ENCODE measurements around the gene ESR1. TPM values are rescaled to one million over a fixed set of nuclear protein-coding genes. Genes with fewer than 3 reads are reported as not detected.

The ESR1 gene
- polyA plus RNA-seq, 3 donors: 0.12 to 0.24 (median 0.23) TPM

DNA sequence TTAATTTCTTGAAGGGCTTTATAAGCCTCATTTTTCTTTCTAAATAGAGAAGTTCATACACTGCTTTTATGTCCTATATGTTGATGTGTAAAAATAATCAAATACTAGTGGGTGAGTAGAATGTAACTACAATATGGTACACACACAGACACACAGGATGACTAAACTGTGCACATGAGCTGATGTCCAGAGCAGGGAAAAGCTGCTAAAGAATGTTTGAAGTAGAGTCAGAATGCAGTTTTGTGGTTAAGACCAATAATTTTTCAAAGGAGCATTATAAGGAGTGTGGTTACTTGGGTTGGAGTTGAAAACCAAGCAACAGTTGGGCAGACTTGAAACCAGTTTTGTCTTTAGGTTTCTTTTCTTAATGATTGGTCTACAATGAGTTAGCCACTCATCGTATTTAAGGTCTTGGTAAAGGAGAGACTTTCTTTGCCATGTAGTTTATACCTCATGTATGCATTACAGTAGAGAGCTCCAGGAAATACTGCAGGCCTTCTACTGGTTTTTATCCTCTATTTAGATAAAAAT lies 196.6 kb downstream of the ESR1 start:
- no peak for DNase-seq
- Mint-ChIP-seq H3K27me3 (ENCODE audit: low read depth in 3 of 3) (peaks cover 0 to 2% (median 0%) of the 10 kb centered on the region in 3 donors), H3K27ac (no peak overlapping the region), H3K4me3 (no peak overlapping the region), H3K9me3 (peaks cover 0 to 2% (median 0%) of the 10 kb centered on the region in 7 donors), H3K4me1 (peaks cover 5% of the 10 kb centered on the region), H3K36me3 (no peaks in the 10 kb centered on the region)
- no peaks in the 10 kb centered on the region for H3K79me2 ChIP-seq (ENCODE audit: insufficient read depth, low read length)
- no peaks in the 10 kb centered on the region for H3K9me3 ChIP-seq (replicated peaks in 1 of 2; ENCODE audit: control insufficient read depth in 1 of 2, insufficient read depth in 1 of 2, low read length in 2 of 2)
- H3K36me3 ChIP-seq (replicated peaks in 1 of 2; ENCODE audit: control insufficient read depth in 1 of 2, insufficient read depth in 2 of 2, low read length in 2 of 2): no peaks in the 10 kb centered on the region
- intact Hi-C loops (cut with micrococcal nuclease): no loop called here
- no peak overlapping the region for H3K4me3 ChIP-seq (replicated peaks in 1 of 3; ENCODE audit: low read depth in 2 of 3, low read length in 3 of 3)
- no peak overlapping the region for H3K9ac ChIP-seq (ENCODE audit: insufficient read depth, low read length, poor library complexity, severe bottlenecking)
- no CpG with 5 or more reads among the region's 1 CpG for WGBS (ENCODE audit: insufficient coverage)
- no peak for TF ChIP-seq CTCF (IDR thresholded peaks at IDR 0.05)
- H3K27me3 ChIP-seq (ENCODE audit: control insufficient read depth in 2 of 2, insufficient read depth in 2 of 2, low read length in 2 of 2): no peaks in the 10 kb centered on the region
- H3K4me1 ChIP-seq (ENCODE audit: control insufficient read depth in 1 of 2, insufficient read depth in 2 of 2, low read length in 2 of 2): peaks cover 4 to 7% of the 10 kb centered on the region in 2 donors
- H3K27ac ChIP-seq (ENCODE audit: low read depth in 1 of 2, low read length in 2 of 2): no peak overlapping the region
- no peak overlapping the region for H3K4me2 ChIP-seq (replicated peaks; ENCODE audit: extremely low read depth, low read length, poor library complexity, severe bottlenecking)
- H4K20me1 ChIP-seq (ENCODE audit: insufficient read depth, low read length): no peaks in the 10 kb centered on the region
- H2AFZ ChIP-seq (ENCODE audit: insufficient read depth, low read depth, low read length, poor library complexity, severe bottlenecking): no peak overlapping the region

DNA sequence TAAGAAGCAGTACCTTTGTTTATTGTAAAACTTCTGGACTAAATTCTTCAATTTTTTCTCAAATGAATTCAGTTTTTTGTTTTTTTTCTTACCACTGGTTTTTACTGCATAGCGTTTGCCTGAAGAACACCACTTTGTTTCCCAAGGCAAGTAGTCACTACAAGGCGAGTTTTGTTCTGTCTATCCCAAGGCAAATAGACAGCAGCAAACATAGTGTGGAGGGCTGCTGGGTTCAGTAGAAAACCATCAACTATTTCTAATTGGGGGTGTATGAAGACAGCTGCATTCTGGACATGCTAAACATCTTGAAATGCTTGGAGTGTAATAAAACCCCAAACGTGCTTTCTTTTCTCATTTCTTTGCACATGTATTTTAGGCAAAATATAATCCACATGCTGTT lies 197.4 kb downstream of the ESR1 start:
- Histone ChIP-seq H3K27me3 (ENCODE audit: control insufficient read depth in 2 of 2, insufficient read depth in 2 of 2, low read length in 2 of 2) (no peaks in the 10 kb centered on the region), H3K9ac (ENCODE audit: insufficient read depth, low read length, poor library complexity, severe bottlenecking) (no peak overlapping the region), H3K27ac (ENCODE audit: low read depth in 1 of 2, low read length in 2 of 2) (no peak overlapping the region), H3K36me3 (replicated peaks in 1 of 2; ENCODE audit: control insufficient read depth in 1 of 2, insufficient read depth in 2 of 2, low read length in 2 of 2) (no peaks in the 10 kb centered on the region), H2AFZ (ENCODE audit: insufficient read depth, low read depth, low read length, poor library complexity, severe bottlenecking) (no peak overlapping the region), H3K79me2 (ENCODE audit: insufficient read depth, low read length) (no peaks in the 10 kb centered on the region), H3K4me1 (ENCODE audit: control insufficient read depth in 1 of 2, insufficient read depth in 2 of 2, low read length in 2 of 2) (peaks cover 4 to 8% of the 10 kb centered on the region in 2 donors), H4K20me1 (ENCODE audit: insufficient read depth, low read length) (no peaks in the 10 kb centered on the region), H3K9me3 (replicated peaks in 1 of 2; ENCODE audit: control insufficient read depth in 1 of 2, insufficient read depth in 1 of 2, low read length in 2 of 2) (no peaks in the 10 kb centered on the region), H3K4me2 (replicated peaks; ENCODE audit: extremely low read depth, low read length, poor library complexity, severe bottlenecking) (no peak overlapping the region), H3K4me3 (replicated peaks in 1 of 3; ENCODE audit: low read depth in 2 of 3, low read length in 3 of 3) (no peak overlapping the region)
- no peak for TF ChIP-seq CTCF (IDR thresholded peaks at IDR 0.05)
- Mint-ChIP-seq H3K9me3 (peaks cover 0 to 2% (median 0%) of the 10 kb centered on the region in 7 donors), H3K36me3 (no peaks in the 10 kb centered on the region), H3K4me3 (no peak overlapping the region), H3K27ac (no peak overlapping the region), H3K4me1 (peaks cover 5% of the 10 kb centered on the region), H3K27me3 (ENCODE audit: low read depth in 3 of 3) (peaks cover 0 to 2% (median 0%) of the 10 kb centered on the region in 3 donors)
- no peak for DNase-seq
- intact Hi-C loops (cut with micrococcal nuclease): no loop called here
- WGBS (ENCODE audit: insufficient coverage): no CpG with 5 or more reads among the region's 3 CpGs

Measured in CD14-positive monocyte (primary cell).